Bronchial epithelial cell (primary cell): Measurements from ENCODE around the gene CKAP5. TPM values are rescaled to one million over a fixed set of nuclear protein-coding genes. Genes with fewer than 3 reads are reported as not detected.
"Not testable (repeated sequence)": the region's sequence is repeated elsewhere in the genome, so short reads cannot be mapped to it uniquely, and the experiment has no call there.

ENCODE experiments used
- DNase-seq: peaks from one replicate; pipeline ENCODE4 v3.0.0-alpha.2; 2010; ENCODE audit warnings: low read depth
- FAIRE-seq: peaks from 2 replicates; lab custom pipeline; 2011; peaks lifted over from hg19 to GRCh38; lab: Jason Lieb, UNC
- H3K27me3 ChIP-seq: 2 replicates; pipeline ENCODE4 v1.5.1; 2011; ENCODE audit warnings: low read length; ENCODE audit not compliant: control insufficient read depth, insufficient read depth
- H3K36me3 ChIP-seq: 2 replicates; pipeline ENCODE4 v1.5.1; 2011; ENCODE audit warnings: low read length; ENCODE audit not compliant: control insufficient read depth, insufficient read depth
- H3K4me3 ChIP-seq: 2 replicates; pipeline ENCODE4 v1.5.1; 2011; ENCODE audit warnings: mild to moderate bottlenecking, low read depth, low read length, control low read depth
- total RNA-seq: library from RNA; depleted of rRNA; stranded (reverse); fragments of >200 nt; gene quantifications from 2 replicates; pipeline ENCODE4 v1.2.1, GENCODE V29; 2014
- TF ChIP-seq, protein P1 (sequence below): IDR thresholded peaks from 2 replicates; pipeline ENCODE4 v1.5.1; 2011; ENCODE audit warnings: mild to moderate bottlenecking, moderate library complexity, low read length, control low read depth, inconsistent platforms; ENCODE audit not compliant: insufficient read depth, severe bottlenecking

CKAP5 gene
- total RNA-seq, 1 donor from 2014 or later: 41.6 TPM

DNA sequence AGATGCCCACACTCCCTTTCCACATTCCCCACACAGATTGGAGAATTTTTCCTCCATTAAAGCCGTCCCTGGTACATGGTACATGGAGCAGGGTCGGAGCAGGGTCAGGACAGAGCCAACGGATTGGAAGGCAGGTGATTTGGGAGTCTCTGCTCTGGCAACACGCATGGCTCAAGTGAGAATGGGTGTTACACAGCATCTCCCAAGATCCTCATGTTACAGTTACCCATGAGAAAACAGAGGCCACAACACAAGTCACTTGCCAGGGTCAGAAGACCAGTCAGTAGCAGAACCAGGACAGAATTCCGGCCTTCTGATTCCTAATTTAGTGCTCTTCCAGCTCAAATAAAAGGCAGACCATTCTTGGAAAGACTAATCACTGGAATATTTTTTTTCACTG, 134.8 kb downstream of the CKAP5 start:
- DNase-seq (no peak), FAIRE-seq (no peak)
- Histone ChIP-seq H3K27me3 (no peaks in the 10 kb centered on the region), H3K4me3 (no peak overlapping the region), H3K36me3 (peaks cover 2% of the 10 kb centered on the region)
- TF ChIP-seq, protein P1, sequence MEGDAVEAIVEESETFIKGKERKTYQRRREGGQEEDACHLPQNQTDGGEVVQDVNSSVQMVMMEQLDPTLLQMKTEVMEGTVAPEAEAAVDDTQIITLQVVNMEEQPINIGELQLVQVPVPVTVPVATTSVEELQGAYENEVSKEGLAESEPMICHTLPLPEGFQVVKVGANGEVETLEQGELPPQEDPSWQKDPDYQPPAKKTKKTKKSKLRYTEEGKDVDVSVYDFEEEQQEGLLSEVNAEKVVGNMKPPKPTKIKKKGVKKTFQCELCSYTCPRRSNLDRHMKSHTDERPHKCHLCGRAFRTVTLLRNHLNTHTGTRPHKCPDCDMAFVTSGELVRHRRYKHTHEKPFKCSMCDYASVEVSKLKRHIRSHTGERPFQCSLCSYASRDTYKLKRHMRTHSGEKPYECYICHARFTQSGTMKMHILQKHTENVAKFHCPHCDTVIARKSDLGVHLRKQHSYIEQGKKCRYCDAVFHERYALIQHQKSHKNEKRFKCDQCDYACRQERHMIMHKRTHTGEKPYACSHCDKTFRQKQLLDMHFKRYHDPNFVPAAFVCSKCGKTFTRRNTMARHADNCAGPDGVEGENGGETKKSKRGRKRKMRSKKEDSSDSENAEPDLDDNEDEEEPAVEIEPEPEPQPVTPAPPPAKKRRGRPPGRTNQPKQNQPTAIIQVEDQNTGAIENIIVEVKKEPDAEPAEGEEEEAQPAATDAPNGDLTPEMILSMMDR: no peak

DNA sequence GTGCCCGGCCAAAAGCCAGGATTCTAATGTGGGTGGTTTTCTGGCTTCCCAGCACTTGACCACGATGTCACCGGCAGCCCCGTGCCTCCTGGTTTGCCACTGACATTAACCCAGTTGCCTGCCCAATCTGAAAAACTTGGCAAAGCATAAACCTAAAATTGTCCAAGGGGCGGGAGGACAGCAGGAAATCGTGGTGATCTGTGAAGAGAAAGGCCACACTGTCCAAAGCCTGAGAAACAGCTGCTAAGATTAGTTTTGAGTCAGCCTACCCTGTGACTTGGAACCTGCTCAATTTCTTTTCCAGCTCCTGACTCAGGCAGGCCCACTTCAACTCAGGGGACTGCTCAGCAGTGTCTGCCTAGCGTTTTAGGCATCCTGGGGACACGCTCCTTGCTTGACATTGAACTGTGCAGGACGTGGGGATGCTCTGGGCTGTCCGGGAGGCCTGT, 135.2 kb downstream of the CKAP5 start:
- Histone ChIP-seq H3K36me3 (peaks cover 4% of the 10 kb centered on the region), H3K27me3 (no peaks in the 10 kb centered on the region), H3K4me3 (no peak overlapping the region)
- DNase-seq (peak; percentile 47), FAIRE-seq (no peak)
- TF ChIP-seq, protein P1: no peak

DNA sequence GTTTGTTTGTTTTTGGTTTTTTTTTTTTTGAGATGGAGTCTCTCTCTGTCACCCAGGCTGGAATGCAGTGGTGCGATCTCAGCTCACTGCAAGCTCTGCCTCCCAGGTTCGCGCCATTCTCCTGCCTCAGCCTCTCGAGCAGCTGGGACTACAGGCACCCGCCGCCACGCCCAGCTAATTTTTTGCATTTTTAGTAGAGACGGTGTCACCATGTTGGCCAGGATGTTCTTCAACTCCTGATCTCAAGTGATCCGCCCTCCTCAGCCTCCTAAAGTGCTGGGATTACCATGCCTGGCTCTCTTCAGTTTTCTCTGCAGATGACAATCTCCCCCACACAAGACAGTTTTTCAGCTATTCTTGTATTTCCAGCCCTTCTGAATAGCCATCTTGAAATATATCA, 136.7 kb downstream of the CKAP5 start:
- not testable (repeated sequence) for H3K4me3 ChIP-seq, DNase-seq, FAIRE-seq, H3K27me3 ChIP-seq
- peaks cover 16% of the 10 kb centered on the region for H3K36me3 ChIP-seq

DNA sequence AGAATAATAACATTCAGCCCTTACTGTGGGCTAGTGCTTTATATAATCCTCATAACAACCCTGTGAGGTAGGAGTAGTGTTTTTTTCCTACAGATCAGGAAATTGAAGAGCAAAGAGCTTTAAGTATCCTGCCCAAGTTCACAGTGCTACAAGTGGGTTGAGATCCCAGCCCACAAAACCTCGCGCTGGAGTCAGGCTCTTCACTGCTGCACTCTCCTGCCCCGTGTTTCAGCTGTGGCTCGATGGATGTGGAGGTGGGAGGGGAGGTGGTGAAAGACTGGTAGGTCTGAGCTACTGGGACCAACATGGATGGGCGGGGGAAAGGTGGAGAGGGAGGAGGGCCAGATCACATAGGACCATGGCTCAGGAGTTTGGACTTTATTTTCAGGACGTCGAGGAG, 139.2 kb downstream of the CKAP5 start:
- H3K36me3 ChIP-seq: peaks cover 26% of the 10 kb centered on the region
- TF ChIP-seq, protein P1: no peak
- no peak overlapping the region for H3K4me3 ChIP-seq
- DNase-seq: no peak
- FAIRE-seq: no peak
- no peaks in the 10 kb centered on the region for H3K27me3 ChIP-seq

DNA sequence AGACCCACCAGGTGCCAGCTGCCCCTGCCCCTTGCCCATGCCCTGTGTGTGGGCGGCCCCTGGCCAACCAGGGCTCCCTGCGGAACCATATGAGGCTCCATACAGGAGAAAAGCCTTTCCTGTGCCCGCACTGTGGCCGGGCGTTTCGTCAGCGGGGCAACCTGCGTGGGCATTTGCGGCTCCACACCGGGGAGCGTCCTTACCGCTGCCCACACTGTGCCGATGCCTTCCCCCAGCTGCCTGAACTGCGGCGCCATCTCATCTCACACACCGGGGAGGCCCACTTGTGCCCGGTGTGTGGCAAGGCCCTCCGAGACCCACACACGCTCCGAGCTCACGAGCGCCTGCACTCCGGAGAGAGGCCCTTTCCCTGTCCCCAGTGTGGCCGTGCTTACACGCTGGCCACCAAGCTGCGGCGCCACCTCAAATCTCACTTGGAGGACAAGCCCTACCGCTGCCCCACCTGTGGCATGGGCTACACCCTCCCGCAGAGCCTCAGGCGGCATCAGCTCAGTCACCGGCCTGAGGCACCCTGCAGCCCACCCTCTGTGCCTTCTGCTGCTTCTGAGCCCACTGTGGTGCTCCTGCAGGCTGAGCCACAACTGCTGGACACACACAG, 140.9 kb downstream of the CKAP5 start:
- Histone ChIP-seq H3K36me3 (peaks cover 26% of the 10 kb centered on the region), H3K4me3 (no peak overlapping the region), H3K27me3 (no peaks in the 10 kb centered on the region)
- TF ChIP-seq, protein P1: no peak
- FAIRE-seq: no peak
- no peak for DNase-seq

DNA sequence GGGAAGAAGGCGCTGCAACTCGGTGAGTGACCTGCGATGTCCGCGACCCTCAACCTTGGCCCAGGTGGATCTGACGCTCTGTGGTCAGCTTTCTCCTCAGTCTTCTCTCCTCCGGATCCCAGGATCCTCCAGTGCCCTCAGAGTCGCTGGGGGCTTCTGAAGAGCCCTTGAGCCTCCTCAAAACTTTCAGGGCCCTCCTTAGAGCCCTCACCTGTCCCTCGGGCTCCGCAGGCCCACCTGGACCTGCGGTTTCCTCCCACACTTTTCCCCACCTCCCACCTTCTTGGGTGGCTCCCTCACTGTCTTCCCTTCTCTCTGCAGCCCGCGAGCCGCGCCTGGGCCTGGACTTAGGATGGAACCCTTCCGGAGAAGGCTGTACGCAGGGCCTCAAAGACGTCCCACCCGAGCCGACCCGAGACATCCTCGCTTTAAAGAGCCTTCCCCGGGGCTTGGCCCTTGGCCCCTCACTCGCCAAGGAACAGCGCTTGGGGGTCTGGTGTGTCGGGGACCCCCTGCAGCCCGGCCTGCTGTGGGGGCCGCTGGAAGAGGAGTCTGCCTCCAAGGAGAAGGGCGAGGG, 144.9 kb downstream of the CKAP5 start:
- FAIRE-seq (no peak), DNase-seq (no peak)
- TF ChIP-seq, protein P1: no peak
- peak overlapping the region; percentile 65 for H3K4me3 ChIP-seq
- H3K36me3 ChIP-seq: peaks cover 29% of the 10 kb centered on the region
- no peaks in the 10 kb centered on the region for H3K27me3 ChIP-seq
